ENCODE results near the gene CMTM6. TPM values are rescaled to one million over a fixed set of nuclear protein-coding genes. Genes with fewer than 3 reads are reported as not detected.

CMTM6 gene
- total RNA-seq, 1 donor from 2014 or later = 69.5 TPM

DNA sequence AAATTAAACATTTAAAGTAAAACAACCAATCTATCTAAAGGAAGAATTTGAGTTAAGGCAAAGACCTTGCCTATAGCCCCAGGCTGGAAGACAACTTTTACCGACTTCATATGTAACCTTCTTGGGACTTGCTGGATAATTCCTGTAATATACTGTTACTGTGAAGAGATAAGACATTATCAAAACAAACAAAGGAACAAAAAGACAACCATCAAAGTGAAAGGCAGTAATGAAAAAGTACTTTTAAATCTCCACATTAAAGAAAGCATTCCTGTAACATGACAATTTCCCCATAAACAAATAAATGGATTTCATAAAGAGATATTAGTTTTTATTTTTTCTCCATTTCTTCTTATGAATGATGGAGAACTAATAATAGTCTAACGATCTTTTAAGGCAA is 2.4 kb downstream of the CMTM6 start:
- Histone ChIP-seq H3K27me3 (ENCODE audit: low read depth) (no peaks in the 10 kb centered on the region), H3K9me3 (no peaks in the 10 kb centered on the region), H3K4me3 (no peak overlapping the region), H3K36me3 (no peaks in the 10 kb centered on the region), H3K4me1 (peaks cover 27% of the 10 kb centered on the region), H3K27ac (peak overlapping the region; percentile 5)
- no peak for TF ChIP-seq CTCF (IDR thresholded peaks at IDR 0.05)
- no peak for ATAC-seq
- DNase-seq = no peak
- intact Hi-C loops (cut with DNase I) = no loop called here

DNA sequence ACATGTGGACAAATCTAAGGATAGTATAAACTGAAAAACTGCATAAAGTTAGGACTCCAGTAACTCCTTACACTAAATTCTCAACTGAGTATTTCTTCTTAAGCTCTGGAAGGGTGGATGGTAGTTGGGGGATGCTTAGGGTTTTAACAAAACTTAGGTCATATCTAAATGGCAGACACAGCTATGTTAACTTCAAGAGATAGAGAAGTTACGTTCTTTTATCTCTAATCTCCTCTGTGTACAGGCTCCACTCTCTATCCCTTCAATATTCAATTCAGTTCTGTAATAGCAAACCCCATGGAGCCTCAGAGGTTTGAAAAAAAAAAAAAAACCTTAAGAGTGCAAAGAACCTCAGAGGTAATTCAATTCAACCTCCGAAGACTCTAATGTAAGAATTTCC is 3.1 kb downstream of the CMTM6 start:
- peaks cover 29% of the 10 kb centered on the region for H3K4me1 ChIP-seq
- intact Hi-C loops (cut with DNase I) = no loop called here
- ATAC-seq = no peak

DNA sequence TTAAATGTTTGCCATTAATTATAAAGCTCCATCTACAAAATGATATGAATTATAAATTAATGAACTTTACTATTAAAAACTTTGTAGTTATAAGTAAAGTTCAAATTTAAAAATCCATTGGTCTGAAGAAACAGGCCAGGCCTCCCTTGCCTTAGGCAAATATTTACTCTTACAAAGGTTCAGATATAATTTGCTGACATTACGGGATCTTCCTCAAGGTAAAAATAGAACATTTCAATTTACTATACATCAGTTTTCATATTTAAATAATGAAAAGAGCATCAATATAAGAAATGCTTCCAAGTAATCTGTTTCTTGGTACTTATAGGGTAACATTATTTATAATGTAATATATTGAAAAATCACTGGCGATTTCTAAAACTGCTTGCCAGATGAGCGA is 3.7 kb downstream of the CMTM6 start:
- DNase-seq = no peak
- peaks cover 35% of the 10 kb centered on the region for H3K4me1 ChIP-seq
- TF ChIP-seq CTCF (IDR thresholded peaks at IDR 0.05) = no peak
- H3K9me3 ChIP-seq = no peaks in the 10 kb centered on the region
- H3K36me3 ChIP-seq = no peaks in the 10 kb centered on the region
- no peak overlapping the region for H3K27ac ChIP-seq
- H3K4me3 ChIP-seq = no peak overlapping the region
- no peak for ATAC-seq
- no peaks in the 10 kb centered on the region for H3K27me3 ChIP-seq (ENCODE audit: low read depth)
- intact Hi-C loops (cut with DNase I) = no loop called here

More for the DNA sequence above, 3.1 kb downstream of the CMTM6 start:
- TF ChIP-seq CTCF (IDR thresholded peaks at IDR 0.05) = no peak
- no peaks in the 10 kb centered on the region for H3K9me3 ChIP-seq
- no peaks in the 10 kb centered on the region for H3K27me3 ChIP-seq (ENCODE audit: low read depth)
- no peak overlapping the region for H3K27ac ChIP-seq
- H3K4me3 ChIP-seq = no peak overlapping the region
- H3K36me3 ChIP-seq = no peaks in the 10 kb centered on the region
- DNase-seq = no peak

GRCh38 chr3:32498252-32498651 is 4.4 kb downstream of the CMTM6 start:
- ATAC-seq = no peak
- no peak overlapping the region for H3K27ac ChIP-seq
- H3K4me1 ChIP-seq = peaks cover 43% of the 10 kb centered on the region
- intact Hi-C loops (cut with DNase I) = no loop called here
- no peak for TF ChIP-seq CTCF (IDR thresholded peaks at IDR 0.05)
- no peaks in the 10 kb centered on the region for H3K27me3 ChIP-seq (ENCODE audit: low read depth)
- no peaks in the 10 kb centered on the region for H3K9me3 ChIP-seq
- no peak overlapping the region for H3K4me3 ChIP-seq
- no peaks in the 10 kb centered on the region for H3K36me3 ChIP-seq
- no peak for DNase-seq

DNA sequence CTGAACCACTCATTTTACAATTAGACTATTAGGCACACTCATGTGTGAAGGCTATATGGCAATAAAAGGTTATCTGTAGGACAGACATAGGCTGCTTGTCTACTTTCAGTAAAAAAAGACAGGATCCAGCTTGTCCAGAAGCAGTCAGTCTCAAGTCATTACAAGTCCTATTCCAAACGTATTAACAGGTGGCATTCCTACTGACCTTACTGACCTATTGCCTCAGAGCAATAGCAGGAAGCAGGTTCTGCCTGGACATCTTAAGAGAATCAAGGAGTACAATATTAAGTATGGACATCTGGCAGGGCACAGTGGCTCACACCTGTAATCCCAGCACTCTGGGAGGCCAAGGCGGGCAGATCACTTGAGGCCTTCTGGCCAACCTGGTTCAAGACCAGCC is 7.0 kb downstream of the CMTM6 start:
- no peak overlapping the region for H3K27ac ChIP-seq
- TF ChIP-seq CTCF (IDR thresholded peaks at IDR 0.05) = no peak
- no peak for DNase-seq
- intact Hi-C loops (cut with DNase I) = no loop called here
- peaks cover 42% of the 10 kb centered on the region for H3K4me1 ChIP-seq
- ATAC-seq = peak in 1 of 2 donors; percentile 53
- H3K36me3 ChIP-seq = peaks cover 9% of the 10 kb centered on the region
- no peaks in the 10 kb centered on the region for H3K27me3 ChIP-seq (ENCODE audit: low read depth)
- no peak overlapping the region for H3K4me3 ChIP-seq
- no peaks in the 10 kb centered on the region for H3K9me3 ChIP-seq

GRCh38 chr3:32495085-32495484 is 7.6 kb downstream of the CMTM6 start:
- intact Hi-C loops (cut with DNase I) = no loop called here
- Histone ChIP-seq H3K36me3 (peaks cover 9% of the 10 kb centered on the region), H3K27ac (no peak overlapping the region), H3K4me1 (peaks cover 37% of the 10 kb centered on the region), H3K4me3 (no peak overlapping the region), H3K9me3 (no peaks in the 10 kb centered on the region), H3K27me3 (ENCODE audit: low read depth) (no peaks in the 10 kb centered on the region)
- DNase-seq (no peak), ATAC-seq (no peak)
- TF ChIP-seq CTCF (IDR thresholded peaks at IDR 0.05) = no peak
